C4-2B (cell line): ENCODE measurements around the gene CCDC18.

Experiments used
- CTCF ChIP-seq: fragments of 450-650 bp; conservative IDR thresholded peaks from 2 replicates; pipeline ENCODE4 v1.5.1; 2017; ENCODE audit warnings: mild to moderate bottlenecking
- ZFX ChIP-seq: fragments of 450-650 bp; IDR thresholded peaks from 2 replicates; pipeline ENCODE4 v1.6.1; 2017

- TF ChIP-seq CTCF: no peak
- TF ChIP-seq ZFX: no peak
These were observed 47.9 kb upstream of the CCDC18 start for GRCh38 chr1:93132638-93133037.
